NCI-H2196 (cell line): ENCODE data around the gene PRKACG.

Source experiments
- DNase-seq: peaks from one replicate; lab custom pipeline; 2025; ENCODE audit not compliant: unreplicated experiment; lab: John Stamatoyannopoulos, UW

Gene PRKACG

DNA sequence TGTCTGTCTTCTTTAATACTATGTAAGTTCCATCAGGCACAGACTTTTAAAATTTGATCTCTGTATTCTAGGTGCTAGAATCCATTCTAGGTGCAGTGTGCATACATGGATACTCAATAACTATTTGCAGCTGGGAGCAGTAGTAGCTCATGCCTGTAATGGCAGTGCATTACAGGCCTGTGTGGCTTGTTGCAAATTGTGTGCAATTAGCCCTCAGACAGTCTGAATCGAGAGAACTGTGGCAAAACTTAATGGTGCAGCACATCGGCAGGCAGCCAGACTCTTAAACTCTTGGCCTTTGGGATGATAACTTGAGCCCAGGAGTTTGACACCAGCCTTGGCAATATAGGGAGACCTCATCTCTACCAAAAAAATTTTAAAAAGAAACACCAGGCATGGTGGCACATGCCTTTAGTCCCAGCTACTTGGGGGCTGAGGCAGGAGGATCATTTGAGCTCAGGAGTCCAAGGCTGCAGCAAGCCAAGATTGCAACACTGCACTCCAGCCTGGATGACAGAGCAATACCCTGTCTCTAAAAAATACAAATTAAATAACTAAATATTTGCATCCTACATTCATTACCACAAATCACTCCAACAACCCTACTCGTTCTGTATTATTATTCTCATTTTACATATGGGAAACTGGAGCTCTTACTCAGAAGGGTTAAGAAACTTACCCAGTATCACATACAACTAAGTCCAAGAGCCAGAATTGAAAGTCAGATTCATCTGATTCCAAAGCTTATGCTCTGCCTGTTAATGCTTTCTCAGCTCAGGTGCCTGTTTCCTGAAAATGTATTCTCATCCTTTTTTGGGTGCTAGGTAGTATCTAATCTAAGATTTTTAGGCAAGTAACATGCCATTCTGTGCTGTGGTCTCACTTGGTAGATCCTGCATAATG, 30.1 kb downstream of the PRKACG start:
- DNase-seq: no peak

DNA sequence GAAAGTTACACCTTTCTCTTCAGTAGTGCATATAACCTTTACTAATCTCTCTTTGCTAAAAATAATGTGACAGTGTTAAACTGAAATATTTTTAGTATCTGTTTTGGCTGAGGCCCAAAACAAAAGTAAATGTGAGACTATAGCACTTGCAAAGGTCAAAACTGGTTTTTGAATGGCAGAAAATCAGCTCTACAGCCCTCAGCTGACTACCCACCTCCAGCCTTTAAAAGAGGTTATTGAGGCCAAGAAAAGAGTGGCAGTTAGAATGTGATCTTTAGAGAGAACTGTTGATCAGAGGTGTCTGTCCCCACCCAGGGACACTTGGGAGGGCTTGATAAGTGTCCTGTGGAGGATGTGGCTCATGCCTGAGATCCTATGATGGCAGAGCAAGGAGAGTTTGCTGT, 30.9 kb downstream of the PRKACG start:
- DNase-seq: no peak

DNA sequence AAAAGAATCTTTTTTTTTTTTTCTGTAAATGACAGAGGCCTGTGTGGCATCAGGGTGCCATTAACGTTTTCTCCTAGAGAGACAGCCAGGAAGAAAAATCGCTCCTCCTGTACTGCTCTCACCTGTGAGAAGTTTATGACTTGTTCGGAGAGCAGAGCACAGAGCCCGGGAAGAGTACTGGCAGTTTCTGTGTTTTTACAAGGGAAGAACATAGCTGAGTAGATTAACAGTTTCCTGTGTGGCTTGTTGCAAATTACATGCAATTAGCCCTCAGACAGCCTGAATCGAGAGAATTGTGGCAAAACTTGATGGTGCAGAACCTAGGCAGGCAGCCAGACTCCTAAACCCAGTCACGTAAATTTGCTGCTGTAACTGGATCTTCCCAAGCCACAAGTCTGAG, 32.1 kb downstream of the PRKACG start:
- peak; percentile 20 for DNase-seq

DNA sequence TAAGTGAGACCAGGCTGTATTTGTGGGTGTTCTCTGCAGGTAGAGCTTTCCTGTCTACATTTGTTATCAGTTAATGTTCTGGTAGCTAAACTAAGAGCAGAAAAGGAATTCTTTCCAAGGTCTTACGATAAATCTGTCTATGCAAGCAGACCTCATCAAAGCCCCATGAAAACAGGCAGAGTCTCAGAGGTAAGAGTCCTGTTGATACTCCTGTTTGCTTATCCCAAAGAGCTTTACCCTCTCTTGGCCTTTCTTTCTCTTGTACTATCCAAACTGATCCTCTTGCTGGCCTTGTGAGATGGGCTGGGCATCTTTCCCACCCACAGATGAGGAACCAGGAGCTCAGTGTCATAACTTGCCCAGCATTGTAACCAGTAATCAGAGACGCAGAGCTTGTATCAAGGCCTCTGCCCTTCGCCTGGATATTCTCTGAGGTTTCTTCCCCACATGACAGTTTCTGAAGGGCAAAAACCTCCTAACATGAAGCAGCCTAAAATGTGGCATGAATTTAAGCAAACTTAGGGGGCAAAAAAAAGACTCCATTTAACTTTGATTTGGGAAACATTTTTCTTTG, 33.5 kb downstream of the PRKACG start:
- no peak for DNase-seq

DNA sequence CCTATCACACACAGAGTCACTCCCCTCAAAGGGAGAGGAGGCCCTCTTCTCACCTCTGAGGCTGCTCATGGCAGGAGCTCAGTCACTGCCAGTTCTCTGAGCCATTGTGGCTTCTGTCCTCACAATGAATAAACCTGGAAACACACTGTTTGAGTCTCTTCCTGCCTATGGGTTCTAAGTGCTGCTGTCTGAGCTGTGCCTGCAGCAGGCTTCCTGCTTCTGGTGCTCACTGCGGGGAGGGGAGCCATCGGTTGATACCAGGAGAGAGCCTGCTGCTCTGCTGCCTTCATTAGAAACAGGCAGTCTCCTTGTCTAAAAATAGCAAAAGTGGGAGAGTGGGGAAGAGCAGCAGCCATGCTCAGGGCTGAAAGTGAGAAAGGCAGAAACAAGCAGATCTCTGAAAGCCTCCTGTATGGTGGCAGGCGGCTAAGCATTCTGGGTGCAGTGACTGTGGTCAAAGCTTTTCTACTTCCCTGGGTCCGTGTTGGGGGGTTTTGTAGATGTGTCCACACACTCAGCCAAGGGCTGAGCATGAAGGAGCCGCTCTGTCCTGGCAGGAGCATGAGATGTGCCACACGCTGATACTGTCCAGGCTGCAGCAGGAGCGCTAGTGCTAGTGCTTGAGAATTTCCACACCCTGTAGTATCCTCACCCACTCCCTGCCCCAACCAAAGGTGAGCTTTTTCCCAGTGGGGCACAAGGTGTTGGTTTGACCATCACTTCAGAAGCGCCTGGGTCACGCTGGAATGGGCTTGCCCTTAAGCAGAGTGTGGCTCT, 34.2 kb downstream of the PRKACG start:
- no peak for DNase-seq

DNA sequence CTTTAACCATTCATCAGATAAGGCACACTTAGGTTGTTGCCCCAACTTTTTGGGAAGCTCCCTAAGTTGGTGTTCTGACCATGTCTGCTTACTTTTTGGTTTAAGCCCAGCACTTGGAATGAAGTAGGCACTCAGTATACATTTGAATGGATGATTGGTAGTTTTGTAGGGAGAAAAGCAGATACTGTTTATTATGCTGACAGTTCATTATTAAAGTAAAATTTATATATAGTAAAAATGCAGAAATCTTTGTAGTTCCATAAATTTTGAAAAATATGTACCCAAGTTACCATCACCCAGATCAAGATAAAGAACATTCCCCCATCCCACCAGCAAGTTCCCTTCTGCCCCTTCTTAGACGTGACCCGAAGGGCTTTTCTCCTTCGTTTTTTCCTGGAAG, 35.4 kb downstream of the PRKACG start:
- no peak for DNase-seq

DNA sequence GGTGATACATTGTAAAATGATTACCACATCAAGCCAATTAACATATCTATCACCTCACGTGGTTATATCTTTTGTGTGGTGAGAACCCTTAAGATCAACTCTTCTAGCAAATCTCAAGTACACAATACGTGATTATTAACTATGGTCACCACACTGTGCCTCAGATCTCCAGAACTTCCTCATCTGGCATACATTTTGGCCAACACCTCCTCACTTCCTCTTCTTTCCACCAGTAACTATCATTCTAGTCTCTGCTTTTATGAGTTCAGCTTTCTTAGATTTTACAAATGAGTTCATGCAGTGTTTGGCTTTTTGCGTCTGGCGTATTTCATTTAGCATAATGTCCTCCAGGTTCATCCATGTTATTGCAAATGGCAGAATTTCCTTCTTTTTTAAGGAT, 35.8 kb downstream of the PRKACG start:
- DNase-seq: no peak

DNA sequence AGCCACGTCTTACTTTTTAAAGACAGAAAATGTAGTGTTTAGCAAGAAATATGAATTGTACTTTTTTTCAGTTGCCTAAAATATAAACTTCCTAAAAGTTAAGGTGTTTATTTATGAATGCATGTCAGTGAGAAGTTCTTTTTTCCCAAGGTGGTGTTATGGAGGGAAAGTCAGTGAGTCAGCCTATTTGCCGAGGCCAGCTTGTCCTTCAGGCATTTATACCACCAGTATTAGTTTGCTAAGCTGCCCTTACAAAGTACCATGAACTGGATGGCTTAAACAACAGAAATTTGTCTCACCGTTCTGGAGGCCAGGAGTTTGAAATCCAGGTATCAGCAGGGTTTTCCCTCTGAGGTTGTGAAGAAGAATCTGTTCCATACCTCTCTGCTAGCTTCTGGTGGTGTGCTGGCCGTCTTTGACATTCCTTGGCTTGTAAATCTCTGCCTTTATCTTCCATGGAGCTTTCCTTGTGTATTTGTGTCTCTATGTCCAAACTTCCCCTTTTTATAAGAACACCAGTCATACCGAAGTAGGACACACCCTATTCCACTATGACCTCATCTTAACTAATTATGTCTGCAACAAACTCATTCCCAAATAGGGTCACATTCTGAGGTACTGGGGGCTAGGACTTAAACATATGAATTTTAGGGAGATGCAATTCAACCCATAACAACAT, 38.4 kb downstream of the PRKACG start:
- no peak for DNase-seq

DNA sequence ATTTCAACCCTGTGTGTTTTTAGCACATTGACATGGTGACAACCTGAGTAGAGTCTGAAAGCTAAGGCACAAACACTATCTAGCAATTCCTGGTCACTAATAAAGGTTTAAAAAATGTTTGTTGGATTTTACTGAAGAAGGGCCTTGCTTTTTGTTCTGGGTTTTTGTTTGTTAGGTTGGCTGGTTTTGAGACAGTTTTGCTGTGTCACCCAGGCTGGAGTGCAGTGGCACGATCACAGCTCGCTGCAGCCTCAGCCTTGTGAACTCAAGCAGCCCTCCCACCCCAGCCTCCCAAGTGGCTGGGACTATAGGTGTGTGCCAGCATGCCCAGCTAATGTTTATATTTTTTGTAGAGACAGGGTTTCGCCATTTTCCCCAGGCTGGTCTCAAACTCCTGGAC, 39.0 kb downstream of the PRKACG start:
- DNase-seq: no peak

DNA sequence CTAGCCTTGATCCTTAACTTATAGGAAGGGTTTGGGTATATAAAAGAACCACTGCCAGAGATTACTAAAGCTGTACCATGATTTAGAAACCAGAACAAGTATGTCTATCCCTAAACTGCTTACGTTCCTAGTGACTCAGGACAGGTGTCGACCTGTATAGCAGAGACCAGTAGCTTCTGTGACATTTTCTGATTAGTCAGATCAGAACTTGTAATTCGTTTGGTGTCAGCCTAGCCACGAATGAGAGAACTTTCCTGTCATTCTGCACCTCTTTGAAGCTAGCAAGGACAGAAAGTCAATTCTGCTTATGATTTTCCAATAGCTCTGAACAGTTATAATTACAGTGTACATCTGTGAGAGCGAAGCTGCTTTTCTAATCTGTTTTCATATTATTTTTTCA, 39.5 kb downstream of the PRKACG start:
- DNase-seq: no peak

DNA sequence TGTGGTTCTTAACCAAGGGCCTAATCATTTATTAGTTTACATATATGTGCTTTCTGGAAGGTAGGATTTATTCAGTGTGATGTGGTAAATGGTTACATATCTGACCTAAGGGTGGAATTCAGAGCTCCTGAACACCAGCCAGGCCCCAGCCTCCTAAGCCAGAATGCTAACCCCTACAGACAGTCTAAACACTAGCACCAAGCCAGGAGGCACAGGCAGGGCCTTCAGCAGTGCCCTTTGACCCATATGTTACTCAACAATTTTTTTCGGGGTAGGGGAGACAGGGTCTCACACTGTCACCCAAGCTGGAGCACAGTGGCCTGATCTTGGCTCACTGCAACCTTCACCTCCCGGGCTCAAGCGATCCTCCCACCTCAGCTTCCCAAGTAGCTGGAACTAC, 40.3 kb downstream of the PRKACG start:
- no peak for DNase-seq

DNA sequence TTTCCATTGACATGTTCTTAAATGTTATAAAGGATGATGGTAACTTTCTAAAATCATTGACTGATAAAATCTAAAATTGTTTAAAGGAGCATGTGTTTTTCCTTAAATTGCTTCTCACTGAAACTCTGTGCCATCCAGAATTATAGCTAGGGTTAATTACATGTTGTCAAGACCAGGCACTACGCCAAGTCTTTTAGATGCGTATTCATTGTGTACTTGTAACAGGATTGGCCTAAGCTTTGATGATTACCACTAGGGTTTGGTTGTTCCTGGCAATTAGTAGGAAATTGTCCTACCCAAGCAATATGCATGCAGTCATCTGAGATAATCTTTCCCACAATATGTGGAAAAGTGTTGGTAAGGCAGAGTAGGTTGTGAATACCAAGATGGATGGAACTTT, 43.8 kb downstream of the PRKACG start:
- DNase-seq: peak; percentile 61

DNA sequence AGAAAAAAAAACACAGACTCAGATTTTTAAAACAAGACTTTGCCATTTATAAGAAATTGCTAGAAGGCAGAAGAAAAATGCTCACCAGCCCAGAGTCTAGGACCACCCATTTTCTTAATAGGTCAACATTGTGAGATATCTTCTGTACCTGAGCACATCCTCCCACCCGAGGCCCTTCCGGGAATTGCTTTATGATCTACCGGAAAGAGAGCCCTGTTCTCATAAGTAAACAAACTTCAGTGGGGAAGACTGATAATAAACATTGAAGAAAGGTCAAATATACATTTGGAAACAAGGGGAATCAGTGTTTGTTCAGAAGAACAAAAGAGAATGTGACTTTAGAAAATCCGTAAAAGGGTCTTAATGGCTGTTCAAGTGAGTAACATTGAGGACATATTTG, 44.4 kb downstream of the PRKACG start:
- DNase-seq: no peak

DNA sequence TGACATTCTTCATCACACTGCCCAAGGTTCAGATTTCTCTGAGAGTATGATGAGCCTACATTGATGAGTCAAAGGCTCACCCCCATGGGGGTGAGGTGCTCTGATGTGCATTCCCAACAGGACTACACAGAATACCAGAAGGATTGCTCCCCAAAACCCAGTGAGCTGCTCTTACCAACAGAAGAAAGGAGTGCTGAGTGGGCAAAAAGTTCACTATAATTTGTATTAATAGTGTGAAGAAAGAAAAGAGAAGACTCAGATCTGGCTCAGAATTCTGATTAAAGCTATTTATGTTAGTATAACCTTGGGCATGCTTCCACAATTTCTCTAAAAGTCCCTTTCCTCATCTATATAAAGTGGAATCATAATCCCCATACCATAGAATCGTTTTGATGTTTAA, 46.1 kb downstream of the PRKACG start:
- no peak for DNase-seq

DNA sequence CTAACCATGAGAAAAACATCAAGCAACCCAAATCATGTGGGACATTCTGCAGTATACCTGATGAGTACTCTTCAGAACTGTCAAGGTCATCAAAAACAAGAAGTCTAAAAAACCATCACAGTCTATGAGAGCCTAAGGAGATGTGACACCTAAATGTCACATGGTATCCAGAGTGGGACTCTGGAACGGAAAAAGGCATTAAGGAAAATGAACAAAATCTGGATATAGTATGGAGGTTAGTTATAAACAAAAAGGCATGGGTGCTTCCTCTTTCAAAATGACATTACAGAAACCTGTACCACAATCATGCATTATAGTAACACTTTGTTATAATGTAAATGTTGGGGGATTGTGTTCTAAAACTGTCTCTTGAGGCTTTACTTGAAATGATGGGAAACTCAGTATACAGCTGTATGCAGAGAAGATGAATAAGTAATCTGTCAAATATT, 47.4 kb downstream of the PRKACG start:
- DNase-seq: no peak

DNA sequence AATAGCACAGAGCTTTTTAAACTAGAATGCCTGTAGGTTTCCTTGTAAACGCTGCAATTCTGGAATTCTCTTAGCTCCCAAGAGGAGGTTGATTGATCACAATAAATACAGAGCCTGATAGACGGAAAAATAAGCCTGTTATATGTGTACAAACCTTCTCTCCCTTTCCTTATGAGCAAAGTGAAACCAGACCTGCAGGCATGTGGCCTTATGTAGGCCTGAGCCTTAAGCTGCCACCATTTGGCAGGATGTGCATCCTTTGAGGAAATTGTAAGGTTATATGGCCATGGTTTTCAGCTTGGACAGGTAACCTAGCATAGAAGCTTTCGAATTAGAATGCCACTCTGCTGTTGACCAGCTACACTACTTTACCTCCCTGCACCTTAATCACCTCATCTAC, 49.1 kb downstream of the PRKACG start:
- no peak for DNase-seq

DNA sequence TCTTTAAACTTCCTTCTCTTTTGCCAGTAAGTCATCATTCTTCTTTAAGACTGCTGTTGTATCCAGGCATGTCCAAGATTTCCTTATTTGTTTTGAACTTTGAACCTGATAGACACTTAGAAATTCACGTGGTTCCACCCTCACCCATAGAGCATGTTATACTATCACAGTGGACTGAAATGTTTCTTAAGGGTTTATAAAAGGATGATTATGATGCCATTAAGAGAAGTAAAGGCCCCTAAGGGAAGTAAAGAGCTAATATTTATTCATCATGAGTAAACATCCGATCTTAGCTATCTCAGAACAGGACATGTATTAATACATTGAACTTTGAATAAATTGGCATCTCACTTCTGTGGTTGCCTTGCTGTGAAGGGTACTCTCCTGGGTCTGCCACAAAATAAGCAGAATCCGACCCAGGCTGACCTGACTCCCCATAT, 49.8 kb downstream of the PRKACG start:
- DNase-seq: no peak

DNA sequence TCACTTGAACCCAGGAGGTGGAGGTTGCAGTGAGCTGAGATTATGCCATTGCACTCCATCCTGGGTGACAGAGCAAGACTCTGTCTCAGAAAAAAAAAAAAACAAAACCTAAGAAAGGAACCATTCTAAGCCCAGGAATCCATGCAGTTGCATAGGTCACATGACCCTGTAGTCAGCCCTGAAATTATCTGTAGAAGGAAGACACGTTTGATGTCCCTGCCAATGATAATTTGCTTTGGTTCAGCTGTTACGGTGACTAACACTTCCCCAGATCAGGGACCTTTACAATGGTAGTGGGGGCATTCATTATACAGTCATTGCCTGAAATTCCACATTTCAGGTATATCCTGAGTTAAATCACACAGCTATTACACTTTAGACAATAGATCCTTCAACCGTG, 50.5 kb downstream of the PRKACG start:
- no peak for DNase-seq
